Brain pericyte (primary cell): ENCODE results near the gene OLIG1.

Source experiments
- DNase-seq: peaks from one replicate; pipeline ENCODE4 v3.0.0-alpha.2; 2012; ENCODE audit warnings: low read depth, low spot score

Gene OLIG1

GRCh38 chr21:33030633-33031032, 39.3 kb upstream of the OLIG1 start:
- DNase-seq = no peak

GRCh38 chr21:33031152-33031911, 38.6 kb upstream of the OLIG1 start:
- DNase-seq = no peak

GRCh38 chr21:33032434-33033047, 37.4 kb upstream of the OLIG1 start:
- no peak for DNase-seq

GRCh38 chr21:33033094-33033951, 36.6 kb upstream of the OLIG1 start:
- DNase-seq = no peak

- DNase-seq = no peak
These were observed 36.0 kb upstream of the OLIG1 start for GRCh38 chr21:33033961-33034413.

GRCh38 chr21:33035147-33035546, 34.8 kb upstream of the OLIG1 start:
- no peak for DNase-seq

GRCh38 chr21:33036430-33037162, 33.3 kb upstream of the OLIG1 start:
- DNase-seq = no peak

- DNase-seq = no peak
These were observed 32.4 kb upstream of the OLIG1 start for GRCh38 chr21:33037501-33037900.

GRCh38 chr21:33039536-33039935, 30.4 kb upstream of the OLIG1 start:
- DNase-seq = no peak

GRCh38 chr21:33040215-33040614, 29.7 kb upstream of the OLIG1 start:
- DNase-seq = no peak

- DNase-seq = no peak
These were observed 28.0 kb upstream of the OLIG1 start for GRCh38 chr21:33041981-33042380.

GRCh38 chr21:33042812-33043211, 27.1 kb upstream of the OLIG1 start:
- no peak for DNase-seq

- no peak for DNase-seq
These were observed 23.5 kb upstream of the OLIG1 start for GRCh38 chr21:33046455-33046854.

- DNase-seq = no peak
These were observed 22.7 kb upstream of the OLIG1 start for GRCh38 chr21:33047231-33047630.

GRCh38 chr21:33051925-33052324, 18.0 kb upstream of the OLIG1 start:
- DNase-seq = no peak

GRCh38 chr21:33053951-33054350, 16.0 kb upstream of the OLIG1 start:
- DNase-seq = no peak

GRCh38 chr21:33055991-33056390, 13.9 kb upstream of the OLIG1 start:
- DNase-seq = no peak

GRCh38 chr21:33057385-33057940, 12.5 kb upstream of the OLIG1 start:
- no peak for DNase-seq

- no peak for DNase-seq
These were observed 11.4 kb upstream of the OLIG1 start for GRCh38 chr21:33058527-33058926.

GRCh38 chr21:33058957-33059356, 11.0 kb upstream of the OLIG1 start:
- no peak for DNase-seq

GRCh38 chr21:33059380-33059841, 10.5 kb upstream of the OLIG1 start:
- no peak for DNase-seq
